Stimulated activated CD8-positive, alpha-beta memory T cell treated with anti-CD3 and anti-CD28 coated beads, Interleukin-4, amount 100 ng/mL, for 1 hour (primary cell): Measurements from ENCODE around the gene SLC24A2.
"Not testable (repeated sequence)": the region's sequence is repeated elsewhere in the genome, so short reads cannot be mapped to it uniquely, and the experiment has no call there.

Source experiments
- DNase-seq, 2 donors: peaks; one replicate each; pipeline ENCODE4 v3.0.0-alpha.2; 2020; ENCODE audit warnings: low read depth in 2 of 2, low spot score in 1 of 2

Gene SLC24A2

GRCh38 chr9:19788614-19789271 lies at the start of gene SLC24A2:
TSS of gene SLC24A2 (minus strand) at chr9:19789037.
- no peak for DNase-seq

GRCh38 chr9:19833331-19833730 lies 44.5 kb upstream of the SLC24A2 start:
- not testable (repeated sequence) for DNase-seq

GRCh38 chr9:19830796-19831195 lies 42.0 kb upstream of the SLC24A2 start:
- no peak for DNase-seq

- DNase-seq, result no peak
Observed at GRCh38 chr9:19828576-19829109, 39.8 kb upstream of the SLC24A2 start.

- DNase-seq, result no peak
Observed at GRCh38 chr9:19816769-19817168, 27.9 kb upstream of the SLC24A2 start.

- DNase-seq, result no peak
Observed at GRCh38 chr9:19812194-19812593, 23.4 kb upstream of the SLC24A2 start.

GRCh38 chr9:19809422-19810269 lies 20.8 kb upstream of the SLC24A2 start:
- no peak for DNase-seq

- no peak for DNase-seq
Observed at GRCh38 chr9:19807182-19807892, 18.5 kb upstream of the SLC24A2 start.

- no peak for DNase-seq
Observed at GRCh38 chr9:19804431-19804830, 15.6 kb upstream of the SLC24A2 start.

- DNase-seq, result no peak
Observed at GRCh38 chr9:19800884-19801283, 12.0 kb upstream of the SLC24A2 start.

GRCh38 chr9:19799784-19800183 lies 10.9 kb upstream of the SLC24A2 start:
- DNase-seq, result no peak

- DNase-seq, result no peak
Observed at GRCh38 chr9:19788152-19788551, 685 bp downstream of the SLC24A2 start.

- no peak for DNase-seq
Observed at GRCh38 chr9:19787672-19788071, 1.2 kb downstream of the SLC24A2 start.

- DNase-seq, result no peak
Observed at GRCh38 chr9:19785230-19785629, 3.6 kb downstream of the SLC24A2 start.

GRCh38 chr9:19784136-19784535 lies 4.7 kb downstream of the SLC24A2 start:
- no peak for DNase-seq

- no peak for DNase-seq
Observed at GRCh38 chr9:19783500-19783899, 5.3 kb downstream of the SLC24A2 start.

GRCh38 chr9:19782005-19782404 lies 6.8 kb downstream of the SLC24A2 start:
- DNase-seq, result no peak

GRCh38 chr9:19781240-19781639 lies 7.6 kb downstream of the SLC24A2 start:
- DNase-seq, result no peak

- no peak for DNase-seq
Observed at GRCh38 chr9:19771446-19771845, 17.4 kb downstream of the SLC24A2 start.

GRCh38 chr9:19770973-19771372 lies 17.9 kb downstream of the SLC24A2 start:
- no peak for DNase-seq

- no peak for DNase-seq
Observed at GRCh38 chr9:19769213-19769612, 19.6 kb downstream of the SLC24A2 start.

GRCh38 chr9:19768798-19769197 lies 20.0 kb downstream of the SLC24A2 start:
- DNase-seq, result no peak
